ENCODE results near the gene PSMD5.
"Not testable (repeated sequence)": the region's sequence is repeated elsewhere in the genome, so short reads cannot be mapped to it uniquely, and the experiment has no call there.

Gene PSMD5

DNA sequence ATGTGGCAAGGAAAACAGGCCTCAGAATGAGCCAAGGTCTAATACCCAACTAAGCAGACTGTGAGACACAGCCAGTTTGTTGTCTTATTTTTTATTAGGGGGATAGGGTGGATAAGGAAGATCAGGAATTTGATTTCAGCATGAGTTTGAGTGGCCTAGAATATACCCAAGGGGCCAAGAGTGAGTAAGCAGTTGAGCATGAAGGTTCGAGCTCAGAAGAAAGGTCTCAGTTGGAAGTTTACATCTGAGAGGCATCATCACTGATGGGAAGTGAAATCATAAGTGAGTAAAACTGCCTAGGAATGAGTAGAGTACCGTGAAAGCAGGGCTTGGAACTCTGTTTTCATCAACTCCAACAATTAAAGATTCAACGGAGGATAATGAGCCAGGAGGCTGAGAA lies 12.6 kb downstream of the PSMD5 start:
- no peak for DNase-seq (ENCODE audit: extremely low read depth, low read depth)
- TF ChIP-seq, protein P1, sequence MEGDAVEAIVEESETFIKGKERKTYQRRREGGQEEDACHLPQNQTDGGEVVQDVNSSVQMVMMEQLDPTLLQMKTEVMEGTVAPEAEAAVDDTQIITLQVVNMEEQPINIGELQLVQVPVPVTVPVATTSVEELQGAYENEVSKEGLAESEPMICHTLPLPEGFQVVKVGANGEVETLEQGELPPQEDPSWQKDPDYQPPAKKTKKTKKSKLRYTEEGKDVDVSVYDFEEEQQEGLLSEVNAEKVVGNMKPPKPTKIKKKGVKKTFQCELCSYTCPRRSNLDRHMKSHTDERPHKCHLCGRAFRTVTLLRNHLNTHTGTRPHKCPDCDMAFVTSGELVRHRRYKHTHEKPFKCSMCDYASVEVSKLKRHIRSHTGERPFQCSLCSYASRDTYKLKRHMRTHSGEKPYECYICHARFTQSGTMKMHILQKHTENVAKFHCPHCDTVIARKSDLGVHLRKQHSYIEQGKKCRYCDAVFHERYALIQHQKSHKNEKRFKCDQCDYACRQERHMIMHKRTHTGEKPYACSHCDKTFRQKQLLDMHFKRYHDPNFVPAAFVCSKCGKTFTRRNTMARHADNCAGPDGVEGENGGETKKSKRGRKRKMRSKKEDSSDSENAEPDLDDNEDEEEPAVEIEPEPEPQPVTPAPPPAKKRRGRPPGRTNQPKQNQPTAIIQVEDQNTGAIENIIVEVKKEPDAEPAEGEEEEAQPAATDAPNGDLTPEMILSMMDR (IDR thresholded peaks at IDR 0.05; ENCODE audit: low read depth, low read length) = no peak

DNA sequence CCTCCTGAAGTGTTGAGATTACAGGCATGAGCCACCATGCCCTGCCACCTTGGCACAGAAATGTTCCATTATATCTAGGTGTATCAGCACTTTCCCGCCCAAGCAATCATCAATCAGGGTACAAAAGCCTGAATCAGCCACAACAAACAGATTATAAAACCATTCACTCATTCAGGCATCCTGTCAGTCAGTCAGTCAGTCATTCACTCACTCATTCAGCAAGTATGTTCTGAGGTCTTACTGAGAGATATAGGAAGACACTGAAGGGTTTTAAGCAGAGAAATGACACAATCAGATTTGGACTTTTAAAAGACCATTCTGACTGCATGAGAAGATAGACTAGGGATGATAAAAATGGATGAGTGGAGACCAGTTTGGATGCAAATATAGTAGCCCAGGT lies 13.1 kb downstream of the PSMD5 start:
- TF ChIP-seq, protein P1 (IDR thresholded peaks at IDR 0.05; ENCODE audit: low read depth, low read length) = no peak
- DNase-seq (ENCODE audit: extremely low read depth, low read depth) = no peak

DNA sequence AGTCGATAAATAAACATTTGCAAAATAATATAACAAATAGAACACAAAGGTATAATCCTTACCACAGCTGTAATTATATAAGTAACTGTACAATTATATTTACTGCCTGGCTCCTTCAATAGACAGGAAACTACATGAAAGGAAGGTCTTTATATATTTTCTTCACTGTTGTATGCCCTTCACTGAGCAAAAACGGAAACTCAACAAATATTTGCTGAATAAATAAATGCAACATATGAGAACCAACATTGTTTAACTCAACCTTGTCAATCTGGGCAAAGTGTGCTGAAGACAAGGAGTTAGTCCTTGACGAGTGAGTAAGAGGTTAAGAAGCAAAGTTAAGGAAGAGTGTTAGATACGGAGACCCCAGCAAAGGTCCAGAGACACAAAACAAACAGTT lies 22.6 kb downstream of the PSMD5 start:
- TF ChIP-seq, protein P1 (IDR thresholded peaks at IDR 0.05; ENCODE audit: low read depth, low read length) = no peak
- DNase-seq (ENCODE audit: extremely low read depth, low read depth) = no peak

DNA sequence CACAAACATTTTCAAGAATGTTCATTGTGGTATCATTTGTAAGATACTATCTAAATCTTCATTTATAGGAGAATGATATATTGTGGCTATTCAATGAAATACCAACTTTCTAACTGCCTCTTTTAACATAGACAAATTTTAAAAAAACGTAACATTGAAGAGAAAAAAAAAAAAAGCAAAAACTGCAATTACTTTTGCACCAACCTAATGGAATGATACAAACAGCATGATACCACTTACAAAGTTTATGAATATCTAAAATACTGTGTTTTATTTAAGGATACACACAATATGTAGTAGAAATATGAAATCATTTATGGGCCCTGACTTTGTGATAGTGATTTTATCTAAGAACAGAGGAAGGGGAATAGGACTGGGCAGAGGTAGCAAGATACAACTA lies 24.1 kb downstream of the PSMD5 start:
- TF ChIP-seq, protein P1 (IDR thresholded peaks at IDR 0.05; ENCODE audit: low read depth, low read length) = no peak
- DNase-seq (ENCODE audit: extremely low read depth, low read depth) = no peak

DNA sequence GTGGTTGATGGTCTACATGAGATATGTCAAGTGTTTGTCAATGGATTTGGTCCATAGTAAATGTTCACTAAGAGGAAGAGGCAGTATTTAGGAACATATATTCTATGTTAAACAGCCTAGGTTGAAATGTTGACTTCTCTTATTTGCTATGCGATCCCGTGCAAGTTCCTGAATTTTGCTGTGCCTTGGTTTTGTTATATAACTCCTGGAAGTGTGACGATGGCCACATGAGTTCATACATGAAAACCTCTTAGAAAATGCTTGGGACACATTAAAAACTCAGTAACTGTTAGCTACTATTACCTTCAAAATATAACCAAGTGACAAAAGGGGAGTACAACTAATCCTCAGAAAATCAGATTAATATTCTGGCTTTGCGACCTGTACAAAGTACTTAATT lies 27.6 kb downstream of the PSMD5 start:
- no peak for DNase-seq (ENCODE audit: extremely low read depth, low read depth)
- TF ChIP-seq, protein P1 (IDR thresholded peaks at IDR 0.05; ENCODE audit: low read depth, low read length) = no peak

DNA sequence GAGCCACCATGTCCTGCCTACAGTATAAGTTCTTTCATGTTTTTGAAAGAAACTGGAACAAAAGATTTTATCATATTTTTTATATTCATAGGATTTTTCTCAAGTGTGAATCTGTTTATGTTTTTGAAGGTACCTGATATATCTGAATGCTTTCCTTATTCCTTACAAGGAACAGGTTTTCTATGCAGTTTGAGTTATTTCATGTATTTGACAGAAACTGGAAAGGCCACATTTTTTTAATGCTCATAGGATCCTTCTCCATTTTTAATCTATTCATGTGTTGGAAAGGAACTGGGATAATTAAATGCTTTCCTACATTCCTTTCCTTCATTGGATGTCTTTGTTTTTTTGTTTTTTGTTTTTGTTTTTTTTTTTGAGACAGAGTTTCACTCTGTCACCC lies 33.8 kb downstream of the PSMD5 start:
- TF ChIP-seq, protein P1 (IDR thresholded peaks at IDR 0.05; ENCODE audit: low read depth, low read length) = no peak
- no peak for DNase-seq (ENCODE audit: extremely low read depth, low read depth)

DNA sequence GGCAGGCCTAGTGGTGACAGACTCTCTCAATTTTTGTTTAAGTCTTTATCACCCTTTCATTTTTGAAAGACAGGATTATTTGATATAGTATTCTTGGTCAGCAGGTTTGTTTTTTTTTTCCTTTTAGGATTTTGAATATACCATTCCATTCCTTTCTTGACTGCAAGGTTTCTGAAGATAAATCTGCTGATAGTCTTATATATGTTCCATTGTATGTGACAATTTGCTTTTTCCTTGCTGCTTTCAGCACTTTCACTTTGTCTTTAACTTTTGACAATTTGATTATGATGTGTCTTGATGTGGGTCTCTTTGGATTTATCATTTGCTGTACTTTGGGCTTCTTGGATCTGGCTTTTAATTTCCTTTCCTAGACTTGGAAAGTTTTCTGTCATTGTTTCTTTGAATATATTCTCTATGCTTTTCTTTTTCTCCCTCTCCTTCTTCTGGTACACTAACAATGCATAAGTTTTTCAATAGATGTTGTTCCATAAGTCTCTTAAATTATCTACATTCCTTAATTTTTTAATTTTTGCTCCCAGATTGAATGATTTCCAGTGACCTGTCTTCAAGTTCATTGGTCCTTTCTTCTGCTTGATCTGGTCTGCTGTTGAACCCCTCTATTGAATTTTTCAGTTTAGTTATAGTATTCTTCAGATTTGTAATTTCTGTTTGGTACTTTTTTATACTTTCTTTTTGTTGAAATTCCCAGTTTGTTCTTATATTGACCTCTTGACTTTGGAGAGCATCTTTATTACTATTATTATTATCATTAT lies 34.9 kb downstream of the PSMD5 start:
- no peak for DNase-seq (ENCODE audit: extremely low read depth, low read depth)
- TF ChIP-seq, protein P1 (IDR thresholded peaks at IDR 0.05; ENCODE audit: low read depth, low read length) = no peak

DNA sequence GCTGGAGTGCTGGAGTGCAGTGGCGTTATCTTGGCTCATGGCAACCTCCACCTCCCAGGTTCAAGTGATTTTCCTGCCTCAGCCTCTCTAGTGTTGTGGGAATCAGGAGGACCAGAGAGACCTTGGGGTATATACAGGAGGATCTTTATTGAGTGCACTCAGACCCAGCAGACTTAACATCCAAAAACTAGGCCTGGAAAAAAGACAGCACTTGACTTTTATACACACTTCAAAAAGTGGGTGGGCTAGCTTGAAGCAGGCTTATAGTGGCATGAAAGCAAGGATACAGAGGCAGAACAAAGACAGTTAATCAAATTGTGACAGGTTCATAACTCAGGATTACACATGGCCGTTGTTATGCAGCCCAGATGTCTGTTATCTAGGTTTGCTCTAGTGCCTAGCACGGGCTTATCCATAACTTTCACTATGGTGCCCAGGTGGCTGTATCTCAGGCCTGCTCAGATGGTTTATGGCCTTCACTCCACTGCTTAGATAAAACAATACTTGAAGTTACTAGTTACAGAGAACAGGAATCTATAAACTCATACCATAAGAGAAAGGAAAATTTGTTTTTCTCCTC lies 37.8 kb downstream of the PSMD5 start:
- not testable (repeated sequence) for DNase-seq (ENCODE audit: extremely low read depth, low read depth)

Measured in AG09319 (cell line).